Esophagus squamous epithelium (tissue), 4 donors: Measurements from ENCODE around the gene AMPH.

Experiments
- CTCF ChIP-seq, 6 experiments: fragments of 450-650 bp in 4 of 6; fragments of 200-600 bp in 2 of 6; sonication (generic) in 2 of 6; IDR thresholded peaks; one replicate each; pipeline ENCODE4 v1.5.1; 2016 to 2019; ENCODE audit warnings: antibody characterized with exemption in 6 of 6, mild to moderate bottlenecking in 4 of 6, moderate library complexity in 4 of 6
- POLR2A ChIP-seq, 4 donors: fragments of 450-650 bp; IDR thresholded peaks; one replicate each; pipeline ENCODE4 v1.6.1; 2017; ENCODE audit warnings: antibody characterized with exemption in 4 of 4, mild to moderate bottlenecking in 4 of 4, moderate library complexity in 3 of 4

- TF ChIP-seq CTCF (IDR thresholded peaks at IDR 0.05) = no peak
- no peak for TF ChIP-seq POLR2A (IDR thresholded peaks at IDR 0.05)
These were observed 72.3 kb downstream of the AMPH start for GRCh38 chr7:38558761-38559345.
